HFFc6 (cell line): ENCODE data around the gene FCRL4. TPM values are rescaled to one million over a fixed set of nuclear protein-coding genes. Genes with fewer than 3 reads are reported as not detected.

Experiments
- DNase-seq: peaks from one replicate; pipeline ENCODE4 v3.0.0-alpha.2; 2018
- H3K27ac Mint-ChIP-seq: 2 replicates; pipeline ENCODE4 v1.8.0; 2020; ENCODE audit warnings: mild to moderate bottlenecking, mixed read lengths
- H3K27me3 Mint-ChIP-seq: 2 replicates; pipeline ENCODE4 v1.8.0; 2021; ENCODE audit warnings: mild to moderate bottlenecking, moderate library complexity, mixed read lengths; ENCODE audit not compliant: insufficient read depth
- H3K36me3 Mint-ChIP-seq: 2 replicates; pipeline ENCODE4 v1.8.0; 2021; ENCODE audit warnings: low read depth, mixed read lengths
- H3K4me1 Mint-ChIP-seq: 2 replicates; pipeline ENCODE4 v1.8.0; 2020; ENCODE audit warnings: low read depth, mixed read lengths
- H3K4me3 Mint-ChIP-seq: 2 replicates; pipeline ENCODE4 v1.8.0; 2020; ENCODE audit warnings: mild to moderate bottlenecking, moderate library complexity, mixed read lengths
- H3K9me3 Mint-ChIP-seq: 2 replicates; pipeline ENCODE4 v1.8.0; 2020; ENCODE audit warnings: mild to moderate bottlenecking, mixed read lengths
- CTCF ChIP-seq: fragments of 200-600 bp; sonication (generic); IDR thresholded peaks from 2 replicates; pipeline ENCODE4 v1.5.0; 2021; ENCODE audit warnings: antibody characterized with exemption, mild to moderate bottlenecking
- long read RNA-seq: library from polyadenylated mRNA; unstranded; transcript quantifications from one replicate; pipeline ENCODE4 v2.0.0, GENCODE V29; 2019
- total RNA-seq, 6 experiments: library from RNA; stranded (reverse); fragmentation: NEBNext Ultra II Directional; extraction: Animal tissue kit (Norgen Biotek cat#: 25700); gene quantifications; 2 replicates in 1 of 6; 3 replicates in 5 of 6; pipeline ENCODE4 v1.2.3, GENCODE V29; 2021

FCRL4 gene
- total RNA-seq, result not detected
- long read RNA-seq, result 0 reads

GRCh38 chr1:157597959-157598667 lies at the start of gene FCRL4:
Gene FCRL4 (minus strand): TSS chr1:157598085. CDS start chr1:157597944, 141 bp downstream.
- DNase-seq, result no peak
- no peak within 1 kb of the TSS for H3K4me3 Mint-ChIP-seq
- H3K27me3 Mint-ChIP-seq, result peaks cover 2% of the 10 kb centered on the region; the same call in 1 of the 2 replicates
- H3K36me3 Mint-ChIP-seq, result no peaks in the 10 kb centered on the region
- no peaks in the 10 kb centered on the region for H3K4me1 Mint-ChIP-seq
- H3K27ac Mint-ChIP-seq, result no peak within 1 kb of the TSS
- TF ChIP-seq CTCF, result no peak
- no peaks in the 10 kb centered on the region for H3K9me3 Mint-ChIP-seq

- Mint-ChIP-seq H3K27me3 (no peaks in the 10 kb centered on the region; the same call in 1 of the 2 replicates), H3K9me3 (peaks cover 4% of the 10 kb centered on the region), H3K4me1 (no peaks in the 10 kb centered on the region), H3K27ac (no peak overlapping the region), H3K4me3 (no peak overlapping the region), H3K36me3 (no peaks in the 10 kb centered on the region)
- no peak for DNase-seq
- no peak for TF ChIP-seq CTCF
These were observed 48.3 kb upstream of the FCRL4 start for GRCh38 chr1:157646144-157646543.

- Mint-ChIP-seq H3K27me3 (no peaks in the 10 kb centered on the region), H3K9me3 (peaks cover 22% of the 10 kb centered on the region), H3K4me1 (no peaks in the 10 kb centered on the region), H3K4me3 (no peak overlapping the region), H3K27ac (no peak overlapping the region), H3K36me3 (no peaks in the 10 kb centered on the region)
- no peak for TF ChIP-seq CTCF
- no peak for DNase-seq
These were observed 43.3 kb upstream of the FCRL4 start for GRCh38 chr1:157641177-157641576.

- H3K36me3 Mint-ChIP-seq, result no peaks in the 10 kb centered on the region
- no peaks in the 10 kb centered on the region for H3K4me1 Mint-ChIP-seq
- no peak overlapping the region for H3K4me3 Mint-ChIP-seq
- H3K27me3 Mint-ChIP-seq, result no peaks in the 10 kb centered on the region
- TF ChIP-seq CTCF, result no peak
- no peak overlapping the region for H3K27ac Mint-ChIP-seq
- H3K9me3 Mint-ChIP-seq, result peaks cover 22% of the 10 kb centered on the region
- no peak for DNase-seq
These were observed 41.9 kb upstream of the FCRL4 start for GRCh38 chr1:157639800-157640199.

DNA sequence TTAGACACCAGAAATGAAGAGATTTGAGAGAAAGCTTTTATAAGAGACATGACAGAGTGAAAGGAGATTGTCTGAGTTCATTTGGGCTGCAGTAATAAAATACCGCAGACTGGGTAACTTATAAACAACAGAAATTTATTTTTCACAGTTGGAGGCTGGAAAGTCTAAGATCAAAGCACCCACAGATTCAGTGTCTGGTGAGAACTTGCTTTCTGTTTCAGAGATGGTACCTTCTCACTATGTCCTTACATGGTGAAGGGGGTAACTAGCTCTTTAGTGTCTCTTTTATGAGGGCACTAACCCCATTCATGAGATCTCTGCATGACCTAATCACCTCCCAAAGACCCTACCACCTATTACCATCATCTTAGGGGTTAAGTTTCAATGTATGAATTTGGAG lies 30.9 kb upstream of the FCRL4 start:
- Mint-ChIP-seq H3K4me3 (no peak overlapping the region), H3K36me3 (no peaks in the 10 kb centered on the region; the same call in 1 of the 2 replicates), H3K27ac (no peak overlapping the region), H3K27me3 (peaks cover 6% of the 10 kb centered on the region; the same call in 1 of the 2 replicates), H3K9me3 (peaks cover 16% of the 10 kb centered on the region; the same call in 1 of the 2 replicates), H3K4me1 (no peaks in the 10 kb centered on the region)
- DNase-seq, result no peak
- no peak for TF ChIP-seq CTCF
